GM19023 (cell line): Measurements from ENCODE around the gene DTWD2.

ENCODE experiments used
- ATAC-seq: cut with Tn5 transposase; IDR thresholded peaks from one replicate; pipeline ENCODE4 v1.9.1; 2021; ENCODE audit warnings: mild to moderate bottlenecking, moderate library complexity; ENCODE audit not compliant: unreplicated experiment

The DTWD2 gene

GRCh38 chr5:118789366-118789765, 199.0 kb downstream of the DTWD2 start:
- no peak for ATAC-seq

GRCh38 chr5:118788351-118788750, 200.0 kb downstream of the DTWD2 start:
- no peak for ATAC-seq
